ENCODE measurements around the gene PLCL1. TPM values are rescaled to one million over a fixed set of nuclear protein-coding genes. Genes with fewer than 3 reads are reported as not detected.

PLCL1 gene
- total RNA-seq, 3 donors from 2014 or later: 1.6 to 10.6 (median 2.0) TPM

- ATAC-seq (no peak), DNase-seq (no peak)
- no peaks in the 10 kb centered on the region for H3K36me3 ChIP-seq (ENCODE audit: low read depth)
- TF ChIP-seq, protein P1, sequence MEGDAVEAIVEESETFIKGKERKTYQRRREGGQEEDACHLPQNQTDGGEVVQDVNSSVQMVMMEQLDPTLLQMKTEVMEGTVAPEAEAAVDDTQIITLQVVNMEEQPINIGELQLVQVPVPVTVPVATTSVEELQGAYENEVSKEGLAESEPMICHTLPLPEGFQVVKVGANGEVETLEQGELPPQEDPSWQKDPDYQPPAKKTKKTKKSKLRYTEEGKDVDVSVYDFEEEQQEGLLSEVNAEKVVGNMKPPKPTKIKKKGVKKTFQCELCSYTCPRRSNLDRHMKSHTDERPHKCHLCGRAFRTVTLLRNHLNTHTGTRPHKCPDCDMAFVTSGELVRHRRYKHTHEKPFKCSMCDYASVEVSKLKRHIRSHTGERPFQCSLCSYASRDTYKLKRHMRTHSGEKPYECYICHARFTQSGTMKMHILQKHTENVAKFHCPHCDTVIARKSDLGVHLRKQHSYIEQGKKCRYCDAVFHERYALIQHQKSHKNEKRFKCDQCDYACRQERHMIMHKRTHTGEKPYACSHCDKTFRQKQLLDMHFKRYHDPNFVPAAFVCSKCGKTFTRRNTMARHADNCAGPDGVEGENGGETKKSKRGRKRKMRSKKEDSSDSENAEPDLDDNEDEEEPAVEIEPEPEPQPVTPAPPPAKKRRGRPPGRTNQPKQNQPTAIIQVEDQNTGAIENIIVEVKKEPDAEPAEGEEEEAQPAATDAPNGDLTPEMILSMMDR (IDR thresholded peaks at IDR 0.05): no peak
- H3K9me3 ChIP-seq: no peaks in the 10 kb centered on the region
- no peak overlapping the region for H3K4me3 ChIP-seq
- intact Hi-C loops (cut with DNase I, micrococcal nuclease): no loop called here
- H3K4me1 ChIP-seq (ENCODE audit: low read depth): no peaks in the 10 kb centered on the region
These were observed 34.9 kb downstream of the PLCL1 start for GRCh38 chr2:197839327-197839726.

- intact Hi-C loops (cut with DNase I, micrococcal nuclease): loop anchor here in 1 of 2 donors (5.0 kb wide), 1 partner anchor 878 kb away; no protein-coding TSS in a partner anchor
- Histone ChIP-seq H3K4me1 (ENCODE audit: low read depth) (no peaks in the 10 kb centered on the region), H3K36me3 (ENCODE audit: low read depth) (no peaks in the 10 kb centered on the region), H3K9me3 (no peaks in the 10 kb centered on the region), H3K4me3 (no peak overlapping the region)
- no peak for DNase-seq
- TF ChIP-seq, protein P1 (IDR thresholded peaks at IDR 0.05): no peak
- no peak for ATAC-seq
These were observed 35.5 kb downstream of the PLCL1 start for GRCh38 chr2:197839856-197840255.

GRCh38 chr2:197846128-197846527 lies 41.7 kb downstream of the PLCL1 start:
- Histone ChIP-seq H3K9me3 (no peaks in the 10 kb centered on the region), H3K36me3 (ENCODE audit: low read depth) (no peaks in the 10 kb centered on the region), H3K4me3 (no peak overlapping the region), H3K4me1 (ENCODE audit: low read depth) (no peaks in the 10 kb centered on the region)
- TF ChIP-seq, protein P1 (IDR thresholded peaks at IDR 0.05): no peak
- DNase-seq (no peak), ATAC-seq (no peak)
- intact Hi-C loops (cut with DNase I, micrococcal nuclease): no loop called here

DNA sequence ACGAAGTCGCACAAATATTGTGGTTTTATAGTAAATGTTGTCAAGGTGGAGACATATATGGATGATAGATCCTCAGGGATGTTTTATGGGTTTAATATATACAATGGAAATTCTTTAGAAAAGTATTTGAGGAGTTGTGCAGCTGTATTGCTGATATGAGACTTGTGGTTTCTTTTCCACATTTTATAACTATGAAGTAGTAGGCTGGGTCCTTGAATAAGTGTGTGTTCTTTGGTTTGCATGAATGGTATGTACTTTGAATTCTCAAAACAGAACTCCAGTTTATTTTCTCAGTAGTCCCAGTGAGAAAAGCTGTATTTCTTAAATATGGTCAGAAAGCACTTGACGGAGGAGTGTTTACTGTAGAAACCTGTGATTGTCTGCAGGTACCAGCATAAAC lies 42.4 kb downstream of the PLCL1 start:
- intact Hi-C loops (cut with DNase I, micrococcal nuclease): no loop called here
- H3K9me3 ChIP-seq: no peaks in the 10 kb centered on the region
- no peak for ATAC-seq
- no peaks in the 10 kb centered on the region for H3K36me3 ChIP-seq (ENCODE audit: low read depth)
- DNase-seq: no peak
- H3K4me1 ChIP-seq (ENCODE audit: low read depth): no peaks in the 10 kb centered on the region
- TF ChIP-seq, protein P1 (IDR thresholded peaks at IDR 0.05): no peak
- H3K4me3 ChIP-seq: no peak overlapping the region

GRCh38 chr2:197847651-197848401 lies 43.4 kb downstream of the PLCL1 start:
- Histone ChIP-seq H3K9me3 (no peaks in the 10 kb centered on the region), H3K4me1 (ENCODE audit: low read depth) (no peaks in the 10 kb centered on the region), H3K36me3 (ENCODE audit: low read depth) (no peaks in the 10 kb centered on the region), H3K4me3 (no peak overlapping the region)
- intact Hi-C loops (cut with DNase I, micrococcal nuclease): no loop called here
- ATAC-seq (no peak), DNase-seq (no peak)
- TF ChIP-seq, protein P1 (IDR thresholded peaks at IDR 0.05): no peak

Measured in mucosa of descending colon (tissue), 3 donors.